OCI-LY7 (cell line): ENCODE data around the gene ELFN1.
"Not testable (repeated sequence)": the region's sequence is repeated elsewhere in the genome, so short reads cannot be mapped to it uniquely, and the experiment has no call there.

Source experiments
- EZH2phosphoT487 ChIP-seq: fragments of 200-600 bp; sonication (generic); IDR thresholded peaks from 2 replicates; pipeline ENCODE4 v1.6.1; 2018; ENCODE audit warnings: low read depth, borderline replicate concordance, mild to moderate bottlenecking, mixed run types, antibody characterized with exemption, low read length, moderate library complexity, mixed read lengths
- TF ChIP-seq, protein P1 (sequence below): fragments of 200-600 bp; sonication (generic); conservative IDR thresholded peaks from 2 replicates; pipeline ENCODE4 v1.5.1; 2014; ENCODE audit warnings: mild to moderate bottlenecking, antibody characterized with exemption, low read length, moderate library complexity, mixed read lengths

DNA sequence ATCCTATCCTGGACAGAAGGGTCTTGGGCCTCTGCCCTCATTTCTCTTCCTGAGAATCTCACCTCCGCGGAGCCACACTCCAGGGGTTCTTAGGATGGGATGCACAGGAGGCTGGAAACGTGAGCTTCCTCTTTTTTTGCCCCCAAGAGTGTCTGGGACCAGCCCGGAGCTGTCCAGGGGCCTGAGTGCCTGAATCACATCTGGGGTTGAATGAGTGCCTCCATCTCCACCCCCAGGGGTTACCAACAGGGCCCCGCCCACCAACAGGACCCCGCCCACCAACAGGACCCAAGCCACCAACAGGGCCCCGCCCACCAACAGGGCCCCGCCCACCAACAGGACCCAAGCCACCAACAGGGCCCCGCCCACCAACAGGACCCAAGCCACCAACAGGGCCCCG lies 48.8 kb downstream of the ELFN1 start:
- TF ChIP-seq, protein P1, sequence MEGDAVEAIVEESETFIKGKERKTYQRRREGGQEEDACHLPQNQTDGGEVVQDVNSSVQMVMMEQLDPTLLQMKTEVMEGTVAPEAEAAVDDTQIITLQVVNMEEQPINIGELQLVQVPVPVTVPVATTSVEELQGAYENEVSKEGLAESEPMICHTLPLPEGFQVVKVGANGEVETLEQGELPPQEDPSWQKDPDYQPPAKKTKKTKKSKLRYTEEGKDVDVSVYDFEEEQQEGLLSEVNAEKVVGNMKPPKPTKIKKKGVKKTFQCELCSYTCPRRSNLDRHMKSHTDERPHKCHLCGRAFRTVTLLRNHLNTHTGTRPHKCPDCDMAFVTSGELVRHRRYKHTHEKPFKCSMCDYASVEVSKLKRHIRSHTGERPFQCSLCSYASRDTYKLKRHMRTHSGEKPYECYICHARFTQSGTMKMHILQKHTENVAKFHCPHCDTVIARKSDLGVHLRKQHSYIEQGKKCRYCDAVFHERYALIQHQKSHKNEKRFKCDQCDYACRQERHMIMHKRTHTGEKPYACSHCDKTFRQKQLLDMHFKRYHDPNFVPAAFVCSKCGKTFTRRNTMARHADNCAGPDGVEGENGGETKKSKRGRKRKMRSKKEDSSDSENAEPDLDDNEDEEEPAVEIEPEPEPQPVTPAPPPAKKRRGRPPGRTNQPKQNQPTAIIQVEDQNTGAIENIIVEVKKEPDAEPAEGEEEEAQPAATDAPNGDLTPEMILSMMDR: not testable (repeated sequence)
- not testable (repeated sequence) for TF ChIP-seq EZH2phosphoT487
